HFFc6 (cell line): ENCODE data around the gene DYNC1I2. TPM values are rescaled to one million over a fixed set of nuclear protein-coding genes. Genes with fewer than 3 reads are reported as not detected.

Experiments
- DNase-seq: peaks from one replicate; pipeline ENCODE4 v3.0.0-alpha.2; 2018
- H3K27ac Mint-ChIP-seq: 2 replicates; pipeline ENCODE4 v1.8.0; 2020; ENCODE audit warnings: mild to moderate bottlenecking, mixed read lengths
- H3K27me3 Mint-ChIP-seq: 2 replicates; pipeline ENCODE4 v1.8.0; 2021; ENCODE audit warnings: mild to moderate bottlenecking, moderate library complexity, mixed read lengths; ENCODE audit not compliant: insufficient read depth
- H3K36me3 Mint-ChIP-seq: 2 replicates; pipeline ENCODE4 v1.8.0; 2021; ENCODE audit warnings: low read depth, mixed read lengths
- H3K4me1 Mint-ChIP-seq: 2 replicates; pipeline ENCODE4 v1.8.0; 2020; ENCODE audit warnings: low read depth, mixed read lengths
- H3K4me3 Mint-ChIP-seq: 2 replicates; pipeline ENCODE4 v1.8.0; 2020; ENCODE audit warnings: mild to moderate bottlenecking, moderate library complexity, mixed read lengths
- H3K9me3 Mint-ChIP-seq: 2 replicates; pipeline ENCODE4 v1.8.0; 2020; ENCODE audit warnings: mild to moderate bottlenecking, mixed read lengths
- long read RNA-seq: library from polyadenylated mRNA; unstranded; transcript quantifications from one replicate; pipeline ENCODE4 v2.0.0, GENCODE V29; 2019
- total RNA-seq, 6 experiments: library from RNA; stranded (reverse); fragmentation: NEBNext Ultra II Directional; extraction: Animal tissue kit (Norgen Biotek cat#: 25700); gene quantifications; 2 replicates in 1 of 6; 3 replicates in 5 of 6; pipeline ENCODE4 v1.2.3, GENCODE V29; 2021
- TF ChIP-seq, protein P1 (sequence below): fragments of 200-600 bp; sonication (generic); IDR thresholded peaks from 2 replicates; pipeline ENCODE4 v1.5.0; 2021; ENCODE audit warnings: antibody characterized with exemption, mild to moderate bottlenecking

Gene DYNC1I2
- total RNA-seq = 100 to 1,000 TPM in 5 of 6 experiments, 10 to 100 TPM in 1; 98.1 to 111 (median 105) TPM
- long read RNA-seq, transcript DYNC1I2-203 (16 exons, 2,572 nt) = major isoform, 16 of 61 reads
- long read RNA-seq, transcript DYNC1I2-201 (16 exons, 2,589 nt) = minor isoform, 8 of 61 reads
- long read RNA-seq, partial matches to known transcripts = 33 of 61 reads
- long read RNA-seq, other reads (novel, unspliced or antisense) = 2 of 61 reads

DNA sequence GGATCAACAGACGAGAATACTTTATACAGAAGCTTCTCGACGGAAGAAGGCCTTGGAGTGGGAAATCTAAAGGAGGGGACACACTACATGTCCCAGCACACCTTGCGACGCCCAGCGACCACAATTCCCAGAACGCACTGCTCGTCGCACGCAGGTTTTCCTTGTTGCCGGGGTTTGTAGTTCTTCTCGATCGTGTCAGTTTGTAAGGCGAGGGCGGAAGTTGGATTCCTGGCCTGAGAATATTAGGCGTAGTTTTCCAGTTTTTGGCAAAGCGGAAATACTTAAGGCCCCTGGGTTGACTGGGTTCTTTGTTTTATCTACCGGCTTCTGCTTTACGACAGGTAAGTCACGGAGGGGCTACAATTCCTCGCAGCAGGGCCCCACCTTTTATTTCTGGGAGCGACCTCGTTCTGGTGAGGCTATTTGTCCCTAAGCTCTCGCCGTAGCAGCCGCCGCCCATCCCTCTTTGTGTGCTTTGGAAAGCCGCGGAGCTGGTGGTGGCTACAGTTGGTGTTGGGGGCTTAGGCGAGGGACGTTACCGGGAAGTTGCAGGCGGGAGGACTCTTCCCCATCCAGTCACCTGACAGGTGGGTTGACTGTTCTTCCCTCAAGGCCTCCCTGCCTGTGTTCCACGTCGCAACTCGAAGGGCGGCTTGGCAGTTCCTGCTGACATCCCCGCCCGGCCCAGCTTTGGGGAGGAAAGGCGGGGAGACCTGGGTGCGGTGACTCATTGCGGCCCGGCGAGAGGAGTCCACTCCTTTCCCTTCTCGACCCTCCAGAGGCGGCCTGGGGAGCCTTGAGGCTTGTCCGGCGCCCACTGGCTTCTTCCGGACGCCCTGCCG is at the start of gene DYNC1I2:
TSS of gene DYNC1I2 (plus strand) at position 183 of the 842 bp plus-strand sequence. CDS start 2,687 bp downstream, outside the sequence.
- Mint-ChIP-seq H3K27ac (peak within 1 kb of the TSS; percentile 98), H3K4me3 (peak within 1 kb of the TSS; percentile 97), H3K36me3 (peaks cover 16% of the 10 kb centered on the region), H3K27me3 (peaks cover 4% of the 10 kb centered on the region; the same call in 1 of the 2 replicates), H3K4me1 (peaks cover 24% of the 10 kb centered on the region), H3K9me3 (no peaks in the 10 kb centered on the region)
- peak; percentile 93 for DNase-seq
- TF ChIP-seq, protein P1, sequence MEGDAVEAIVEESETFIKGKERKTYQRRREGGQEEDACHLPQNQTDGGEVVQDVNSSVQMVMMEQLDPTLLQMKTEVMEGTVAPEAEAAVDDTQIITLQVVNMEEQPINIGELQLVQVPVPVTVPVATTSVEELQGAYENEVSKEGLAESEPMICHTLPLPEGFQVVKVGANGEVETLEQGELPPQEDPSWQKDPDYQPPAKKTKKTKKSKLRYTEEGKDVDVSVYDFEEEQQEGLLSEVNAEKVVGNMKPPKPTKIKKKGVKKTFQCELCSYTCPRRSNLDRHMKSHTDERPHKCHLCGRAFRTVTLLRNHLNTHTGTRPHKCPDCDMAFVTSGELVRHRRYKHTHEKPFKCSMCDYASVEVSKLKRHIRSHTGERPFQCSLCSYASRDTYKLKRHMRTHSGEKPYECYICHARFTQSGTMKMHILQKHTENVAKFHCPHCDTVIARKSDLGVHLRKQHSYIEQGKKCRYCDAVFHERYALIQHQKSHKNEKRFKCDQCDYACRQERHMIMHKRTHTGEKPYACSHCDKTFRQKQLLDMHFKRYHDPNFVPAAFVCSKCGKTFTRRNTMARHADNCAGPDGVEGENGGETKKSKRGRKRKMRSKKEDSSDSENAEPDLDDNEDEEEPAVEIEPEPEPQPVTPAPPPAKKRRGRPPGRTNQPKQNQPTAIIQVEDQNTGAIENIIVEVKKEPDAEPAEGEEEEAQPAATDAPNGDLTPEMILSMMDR = peak; percentile 23; the same call in 1 of the 2 replicates

DNA sequence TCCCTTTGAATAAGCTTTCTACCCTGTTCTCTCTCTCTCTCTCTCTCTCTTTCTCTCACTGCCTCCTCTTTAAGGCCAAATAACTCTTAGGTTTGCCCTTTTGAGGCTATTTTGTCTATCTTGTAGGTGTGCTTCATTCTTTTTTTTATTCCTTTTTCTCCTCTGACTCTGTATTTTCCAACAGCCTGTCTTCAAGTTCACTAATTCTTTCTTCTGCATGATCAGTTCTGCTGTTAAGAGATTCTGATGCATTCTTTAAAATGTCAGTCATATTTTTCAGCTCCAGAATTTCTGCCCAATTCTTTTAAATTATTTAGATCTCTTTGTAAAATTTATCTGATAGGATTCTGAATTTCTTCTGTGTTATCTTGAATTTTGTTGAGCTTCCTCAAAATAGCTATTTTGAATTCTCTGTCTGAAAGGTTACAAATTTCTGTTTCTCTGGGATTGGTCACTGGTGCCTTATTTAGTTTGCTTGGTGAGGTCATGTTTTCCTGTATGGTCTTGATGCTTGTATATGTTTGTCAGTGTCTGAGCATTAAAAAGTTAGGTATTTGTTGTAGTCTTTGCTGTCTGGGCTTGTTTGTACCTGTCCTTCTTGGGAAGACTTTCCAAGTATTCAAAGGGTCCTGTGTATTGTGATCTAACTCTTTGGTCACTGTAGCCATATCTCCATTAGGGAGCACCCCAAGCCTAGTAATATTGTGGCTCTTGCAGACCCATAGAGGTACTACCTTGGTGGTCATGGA is 35.4 kb upstream of the DYNC1I2 start:
- H3K4me1 Mint-ChIP-seq = peaks cover 12% of the 10 kb centered on the region

DNA sequence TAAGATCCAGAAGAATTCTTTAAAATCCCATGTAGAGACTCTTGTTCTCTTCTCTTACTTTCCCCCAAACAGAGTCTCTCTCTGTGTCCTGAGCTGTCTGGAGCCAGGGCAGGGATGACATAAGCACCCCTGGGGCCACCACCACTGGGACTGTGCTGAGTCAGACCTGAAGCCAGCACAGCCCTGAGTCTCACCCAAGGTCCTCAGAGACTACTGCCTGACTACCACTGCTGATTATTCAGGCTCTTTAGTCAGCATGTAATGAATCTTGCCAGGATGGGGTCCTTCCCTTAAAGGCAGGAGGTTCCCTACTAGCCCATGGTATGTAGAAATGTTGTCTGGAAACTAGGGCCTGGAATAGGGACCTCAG is 34.9 kb upstream of the DYNC1I2 start:
- H3K27me3 Mint-ChIP-seq = peaks cover 31% of the 10 kb centered on the region
- peaks cover 12% of the 10 kb centered on the region for H3K4me1 Mint-ChIP-seq
- H3K4me3 Mint-ChIP-seq = no peak overlapping the region
- DNase-seq = peak; percentile 57
- TF ChIP-seq, protein P1 = no peak
- H3K9me3 Mint-ChIP-seq = peaks cover 9% of the 10 kb centered on the region
- H3K27ac Mint-ChIP-seq = no peak overlapping the region
- H3K36me3 Mint-ChIP-seq = peaks cover 7% of the 10 kb centered on the region; the same call in 1 of the 2 replicates

More for the DNA sequence above, 35.4 kb upstream of the DYNC1I2 start:
- peaks cover 25% of the 10 kb centered on the region for H3K27me3 Mint-ChIP-seq
- H3K9me3 Mint-ChIP-seq = peaks cover 9% of the 10 kb centered on the region
- H3K27ac Mint-ChIP-seq = no peak overlapping the region
- TF ChIP-seq, protein P1 = no peak
- H3K36me3 Mint-ChIP-seq = peaks cover 7% of the 10 kb centered on the region; the same call in 1 of the 2 replicates
- H3K4me3 Mint-ChIP-seq = no peak overlapping the region
- DNase-seq = no peak

DNA sequence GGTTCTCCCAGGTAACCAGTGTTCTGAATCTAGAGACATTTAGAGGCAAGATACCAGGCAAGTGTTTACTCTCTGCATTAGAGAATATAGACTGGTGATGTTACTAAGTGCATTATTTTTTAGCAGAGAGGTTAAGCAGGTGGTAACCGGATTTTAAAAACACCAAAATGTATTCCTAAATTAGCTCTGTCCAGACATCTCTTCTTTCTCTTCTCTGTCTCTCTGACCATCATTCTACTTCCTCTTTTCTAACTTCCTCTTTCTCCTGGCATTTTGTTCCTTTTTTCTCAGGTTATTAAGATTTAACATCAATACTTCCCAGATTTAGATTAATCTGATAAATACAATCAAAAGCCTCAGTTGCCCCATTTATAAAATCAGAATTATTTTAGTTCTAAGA is 31.7 kb upstream of the DYNC1I2 start:
- Mint-ChIP-seq H3K36me3 (peaks cover 7% of the 10 kb centered on the region; the same call in 1 of the 2 replicates), H3K4me3 (no peak overlapping the region), H3K4me1 (peaks cover 12% of the 10 kb centered on the region), H3K27me3 (peaks cover 28% of the 10 kb centered on the region), H3K9me3 (peaks cover 9% of the 10 kb centered on the region), H3K27ac (no peak overlapping the region)
- DNase-seq = no peak
- TF ChIP-seq, protein P1 = no peak

DNA sequence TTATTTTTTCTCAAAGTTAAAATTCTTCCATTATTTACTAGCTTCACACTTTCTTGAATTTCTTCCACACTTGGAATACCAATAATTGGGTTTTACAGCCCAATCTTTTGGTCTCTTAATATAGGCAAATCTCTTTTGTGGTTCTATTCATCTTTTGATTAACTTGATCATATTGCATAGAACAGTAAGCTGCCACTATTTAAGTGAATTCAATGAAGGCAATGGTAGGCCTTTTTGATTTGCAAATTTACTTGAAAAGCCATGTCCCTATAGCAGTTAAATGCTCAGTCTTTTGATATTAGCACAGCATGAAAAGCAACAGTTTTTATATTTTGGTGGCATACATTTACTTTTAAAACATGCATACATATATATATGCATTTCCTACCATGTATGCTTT is 20.2 kb upstream of the DYNC1I2 start:
- no peak overlapping the region for H3K4me3 Mint-ChIP-seq
- no peaks in the 10 kb centered on the region for H3K9me3 Mint-ChIP-seq
- TF ChIP-seq, protein P1 = no peak
- H3K4me1 Mint-ChIP-seq = no peaks in the 10 kb centered on the region
- H3K36me3 Mint-ChIP-seq = no peaks in the 10 kb centered on the region
- peaks cover 35% of the 10 kb centered on the region for H3K27me3 Mint-ChIP-seq
- H3K27ac Mint-ChIP-seq = no peak overlapping the region
- DNase-seq = no peak
